Measurements from ENCODE around the gene RNF4.

The RNF4 gene

GRCh38 chr4:2436761-2437474 is 32.0 kb upstream of the RNF4 start:
- H3K4me1 ChIP-seq (ENCODE audit: control insufficient read depth in 5 of 5, insufficient read depth in 5 of 5, low read length in 5 of 5): peaks cover 1 to 5% (median 4%) of the 10 kb centered on the region in 5 donors
- no peak overlapping the region for H3K9ac ChIP-seq (ENCODE audit: low read length in 5 of 5)
- H3K9me3 ChIP-seq (ENCODE audit: control insufficient read depth in 5 of 5, low read length in 5 of 5): no peaks in the 10 kb centered on the region
- H3K27ac ChIP-seq (ENCODE audit: low read depth, low read length): no peak overlapping the region
- H3K4me3 ChIP-seq (ENCODE audit: low read depth in 1 of 5, low read length in 5 of 5): no peak overlapping the region
- peaks cover 0 to 9% (median 1%) of the 10 kb centered on the region in 5 donors for H3K27me3 ChIP-seq (ENCODE audit: control insufficient read depth in 5 of 5, insufficient read depth in 4 of 5, low read length in 5 of 5)
- H3K36me3 ChIP-seq (ENCODE audit: control insufficient read depth in 5 of 5, insufficient read depth in 5 of 5, low read length in 5 of 5): no peaks in the 10 kb centered on the region

GRCh38 chr4:2437475-2438215 is 31.3 kb upstream of the RNF4 start:
- Histone ChIP-seq H3K9me3 (ENCODE audit: control insufficient read depth in 5 of 5, low read length in 5 of 5) (no peaks in the 10 kb centered on the region), H3K9ac (ENCODE audit: low read length in 5 of 5) (no peak overlapping the region), H3K36me3 (ENCODE audit: control insufficient read depth in 5 of 5, insufficient read depth in 5 of 5, low read length in 5 of 5) (no peaks in the 10 kb centered on the region), H3K4me3 (ENCODE audit: low read depth in 1 of 5, low read length in 5 of 5) (no peak overlapping the region), H3K27me3 (ENCODE audit: control insufficient read depth in 5 of 5, insufficient read depth in 4 of 5, low read length in 5 of 5) (peaks cover 0 to 9% (median 2%) of the 10 kb centered on the region in 5 donors), H3K4me1 (ENCODE audit: control insufficient read depth in 5 of 5, insufficient read depth in 5 of 5, low read length in 5 of 5) (peaks cover 0 to 5% (median 4%) of the 10 kb centered on the region in 5 donors), H3K27ac (ENCODE audit: low read depth, low read length) (no peak overlapping the region)

GRCh38 chr4:2438822-2439718 is 29.8 kb upstream of the RNF4 start:
- H3K4me3 ChIP-seq (ENCODE audit: low read depth in 1 of 5, low read length in 5 of 5): no peak overlapping the region
- H3K27ac ChIP-seq (ENCODE audit: low read depth, low read length): no peak overlapping the region
- no peaks in the 10 kb centered on the region for H3K9me3 ChIP-seq (ENCODE audit: control insufficient read depth in 5 of 5, low read length in 5 of 5)
- H3K4me1 ChIP-seq (ENCODE audit: control insufficient read depth in 5 of 5, insufficient read depth in 5 of 5, low read length in 5 of 5): peaks cover 0 to 5% (median 4%) of the 10 kb centered on the region in 5 donors
- no peak overlapping the region for H3K9ac ChIP-seq (ENCODE audit: low read length in 5 of 5)
- H3K27me3 ChIP-seq (ENCODE audit: control insufficient read depth in 5 of 5, insufficient read depth in 4 of 5, low read length in 5 of 5): peaks cover 0 to 4% (median 2%) of the 10 kb centered on the region in 5 donors
- H3K36me3 ChIP-seq (ENCODE audit: control insufficient read depth in 5 of 5, insufficient read depth in 5 of 5, low read length in 5 of 5): no peaks in the 10 kb centered on the region

GRCh38 chr4:2441393-2442174 is 27.3 kb upstream of the RNF4 start:
- Histone ChIP-seq H3K4me3 (ENCODE audit: low read depth in 1 of 5, low read length in 5 of 5) (no peak overlapping the region), H3K27me3 (ENCODE audit: control insufficient read depth in 5 of 5, insufficient read depth in 4 of 5, low read length in 5 of 5) (peaks cover 0 to 2% (median 0%) of the 10 kb centered on the region in 5 donors), H3K4me1 (ENCODE audit: control insufficient read depth in 5 of 5, insufficient read depth in 5 of 5, low read length in 5 of 5) (peaks cover 0 to 5% (median 3%) of the 10 kb centered on the region in 5 donors), H3K36me3 (ENCODE audit: control insufficient read depth in 5 of 5, insufficient read depth in 5 of 5, low read length in 5 of 5) (no peaks in the 10 kb centered on the region), H3K9me3 (ENCODE audit: control insufficient read depth in 5 of 5, low read length in 5 of 5) (no peaks in the 10 kb centered on the region), H3K27ac (ENCODE audit: low read depth, low read length) (no peak overlapping the region), H3K9ac (ENCODE audit: low read length in 5 of 5) (no peak overlapping the region)

- Histone ChIP-seq H3K27me3 (ENCODE audit: control insufficient read depth in 5 of 5, insufficient read depth in 4 of 5, low read length in 5 of 5) (peaks cover 0 to 2% (median 0%) of the 10 kb centered on the region in 5 donors), H3K36me3 (ENCODE audit: control insufficient read depth in 5 of 5, insufficient read depth in 5 of 5, low read length in 5 of 5) (no peaks in the 10 kb centered on the region), H3K4me3 (ENCODE audit: low read depth in 1 of 5, low read length in 5 of 5) (no peak overlapping the region), H3K9ac (ENCODE audit: low read length in 5 of 5) (no peak overlapping the region), H3K9me3 (ENCODE audit: control insufficient read depth in 5 of 5, low read length in 5 of 5) (peaks cover 0 to 3% (median 0%) of the 10 kb centered on the region in 5 donors), H3K4me1 (ENCODE audit: control insufficient read depth in 5 of 5, insufficient read depth in 5 of 5, low read length in 5 of 5) (peaks cover 0 to 5% (median 3%) of the 10 kb centered on the region in 5 donors), H3K27ac (ENCODE audit: low read depth, low read length) (no peak overlapping the region)
Observed at GRCh38 chr4:2442175-2442993, 26.5 kb upstream of the RNF4 start.

- Histone ChIP-seq H3K4me1 (ENCODE audit: control insufficient read depth in 5 of 5, insufficient read depth in 5 of 5, low read length in 5 of 5) (peaks cover 0 to 5% (median 3%) of the 10 kb centered on the region in 5 donors), H3K27me3 (ENCODE audit: control insufficient read depth in 5 of 5, insufficient read depth in 4 of 5, low read length in 5 of 5) (peaks cover 0 to 2% (median 0%) of the 10 kb centered on the region in 5 donors)
Observed at GRCh38 chr4:2443061-2443730, 25.7 kb upstream of the RNF4 start.

GRCh38 chr4:2443956-2444740 is 24.8 kb upstream of the RNF4 start:
- Histone ChIP-seq H3K9ac (ENCODE audit: low read length in 5 of 5) (no peak overlapping the region), H3K9me3 (ENCODE audit: control insufficient read depth in 5 of 5, low read length in 5 of 5) (peaks cover 0 to 3% (median 0%) of the 10 kb centered on the region in 5 donors), H3K36me3 (ENCODE audit: control insufficient read depth in 5 of 5, insufficient read depth in 5 of 5, low read length in 5 of 5) (no peaks in the 10 kb centered on the region), H3K4me1 (ENCODE audit: control insufficient read depth in 5 of 5, insufficient read depth in 5 of 5, low read length in 5 of 5) (peaks cover 0 to 5% (median 3%) of the 10 kb centered on the region in 5 donors), H3K27ac (ENCODE audit: low read depth, low read length) (no peak overlapping the region), H3K27me3 (ENCODE audit: control insufficient read depth in 5 of 5, insufficient read depth in 4 of 5, low read length in 5 of 5) (peaks cover 0 to 2% (median 0%) of the 10 kb centered on the region in 5 donors), H3K4me3 (ENCODE audit: low read depth in 1 of 5, low read length in 5 of 5) (no peak overlapping the region)

More at GRCh38 chr4:2443061-2443730, 25.7 kb upstream of the RNF4 start:
- Histone ChIP-seq H3K9me3 (ENCODE audit: control insufficient read depth in 5 of 5, low read length in 5 of 5) (peaks cover 0 to 3% (median 0%) of the 10 kb centered on the region in 5 donors), H3K27ac (ENCODE audit: low read depth, low read length) (no peak overlapping the region), H3K9ac (ENCODE audit: low read length in 5 of 5) (no peak overlapping the region), H3K4me3 (ENCODE audit: low read depth in 1 of 5, low read length in 5 of 5) (no peak overlapping the region), H3K36me3 (ENCODE audit: control insufficient read depth in 5 of 5, insufficient read depth in 5 of 5, low read length in 5 of 5) (no peaks in the 10 kb centered on the region)

GRCh38 chr4:2445130-2445529 is 23.8 kb upstream of the RNF4 start:
- Histone ChIP-seq H3K4me1 (ENCODE audit: control insufficient read depth in 5 of 5, insufficient read depth in 5 of 5, low read length in 5 of 5) (peaks cover 0 to 5% (median 3%) of the 10 kb centered on the region in 5 donors), H3K27ac (ENCODE audit: low read depth, low read length) (no peak overlapping the region), H3K9ac (ENCODE audit: low read length in 5 of 5) (no peak overlapping the region), H3K27me3 (ENCODE audit: control insufficient read depth in 5 of 5, insufficient read depth in 4 of 5, low read length in 5 of 5) (peaks cover 0 to 2% (median 0%) of the 10 kb centered on the region in 5 donors), H3K36me3 (ENCODE audit: control insufficient read depth in 5 of 5, insufficient read depth in 5 of 5, low read length in 5 of 5) (no peaks in the 10 kb centered on the region), H3K4me3 (ENCODE audit: low read depth in 1 of 5, low read length in 5 of 5) (no peak overlapping the region), H3K9me3 (ENCODE audit: control insufficient read depth in 5 of 5, low read length in 5 of 5) (peaks cover 0 to 3% (median 0%) of the 10 kb centered on the region in 5 donors)
